ENCODE results near the gene CHD2. TPM values are rescaled to one million over a fixed set of nuclear protein-coding genes. Genes with fewer than 3 reads are reported as not detected.

The CHD2 gene
- total RNA-seq, 4 donors from 2014 or later, result 41.9 to 144 (median 81.8) TPM

DNA sequence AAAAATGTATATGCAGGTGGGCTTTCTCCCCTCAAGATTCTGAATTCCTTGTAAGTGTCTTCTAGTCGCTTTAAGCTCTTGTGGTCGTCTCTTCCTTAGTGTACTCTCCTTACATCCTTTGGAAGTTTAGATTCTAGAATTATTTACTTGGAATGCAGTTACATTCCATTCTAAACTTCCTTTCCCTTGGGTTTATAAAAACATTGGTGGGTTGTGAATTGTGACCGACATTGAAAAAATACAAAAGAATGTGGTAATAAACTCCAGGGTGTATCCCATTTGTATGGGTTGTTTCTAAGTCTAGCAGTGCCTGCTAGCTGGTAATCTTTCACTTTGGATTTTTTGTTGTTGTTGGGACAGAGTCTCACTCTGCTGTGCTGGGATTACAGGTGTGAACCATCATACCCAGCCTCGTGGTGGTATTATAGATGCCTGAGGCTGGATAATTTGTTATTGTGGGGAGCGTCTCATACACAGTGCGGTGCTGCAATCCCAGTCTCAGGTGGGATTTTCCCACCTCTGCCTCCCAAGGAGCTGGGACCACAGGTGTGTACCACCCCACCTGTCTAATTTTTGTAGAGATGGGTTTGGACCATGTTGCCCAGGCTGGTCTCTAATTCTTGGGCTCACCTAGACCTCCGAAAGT is 9.1 kb downstream of the CHD2 start:
- peaks cover 31 to 95% (median 53%) of the 10 kb centered on the region in 3 donors for H3K4me1 ChIP-seq
- TF ChIP-seq, protein P1, sequence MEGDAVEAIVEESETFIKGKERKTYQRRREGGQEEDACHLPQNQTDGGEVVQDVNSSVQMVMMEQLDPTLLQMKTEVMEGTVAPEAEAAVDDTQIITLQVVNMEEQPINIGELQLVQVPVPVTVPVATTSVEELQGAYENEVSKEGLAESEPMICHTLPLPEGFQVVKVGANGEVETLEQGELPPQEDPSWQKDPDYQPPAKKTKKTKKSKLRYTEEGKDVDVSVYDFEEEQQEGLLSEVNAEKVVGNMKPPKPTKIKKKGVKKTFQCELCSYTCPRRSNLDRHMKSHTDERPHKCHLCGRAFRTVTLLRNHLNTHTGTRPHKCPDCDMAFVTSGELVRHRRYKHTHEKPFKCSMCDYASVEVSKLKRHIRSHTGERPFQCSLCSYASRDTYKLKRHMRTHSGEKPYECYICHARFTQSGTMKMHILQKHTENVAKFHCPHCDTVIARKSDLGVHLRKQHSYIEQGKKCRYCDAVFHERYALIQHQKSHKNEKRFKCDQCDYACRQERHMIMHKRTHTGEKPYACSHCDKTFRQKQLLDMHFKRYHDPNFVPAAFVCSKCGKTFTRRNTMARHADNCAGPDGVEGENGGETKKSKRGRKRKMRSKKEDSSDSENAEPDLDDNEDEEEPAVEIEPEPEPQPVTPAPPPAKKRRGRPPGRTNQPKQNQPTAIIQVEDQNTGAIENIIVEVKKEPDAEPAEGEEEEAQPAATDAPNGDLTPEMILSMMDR (IDR thresholded peaks at IDR 0.05), result no peak
- TF ChIP-seq EP300 (IDR thresholded peaks at IDR 0.05) (no peak), POLR2A (IDR thresholded peaks at IDR 0.05) (no peak), POLR2AphosphoS5 (IDR thresholded peaks at IDR 0.05) (no peak)
- no peaks in the 10 kb centered on the region for H3K36me3 ChIP-seq
- no peak overlapping the region for H3K4me3 ChIP-seq
- no peaks in the 10 kb centered on the region for H3K27me3 ChIP-seq
- H3K27ac ChIP-seq, result peak overlapping the region; percentile 91 to 100 (median 92)
- no peaks in the 10 kb centered on the region for H3K9me3 ChIP-seq
- WGBS, 2 donors (ENCODE audit: low coverage in 1 of 2), result 40 to 44% methylated on average over 6 to 7 of the region's 7 CpGs
- no peak for ATAC-seq

DNA sequence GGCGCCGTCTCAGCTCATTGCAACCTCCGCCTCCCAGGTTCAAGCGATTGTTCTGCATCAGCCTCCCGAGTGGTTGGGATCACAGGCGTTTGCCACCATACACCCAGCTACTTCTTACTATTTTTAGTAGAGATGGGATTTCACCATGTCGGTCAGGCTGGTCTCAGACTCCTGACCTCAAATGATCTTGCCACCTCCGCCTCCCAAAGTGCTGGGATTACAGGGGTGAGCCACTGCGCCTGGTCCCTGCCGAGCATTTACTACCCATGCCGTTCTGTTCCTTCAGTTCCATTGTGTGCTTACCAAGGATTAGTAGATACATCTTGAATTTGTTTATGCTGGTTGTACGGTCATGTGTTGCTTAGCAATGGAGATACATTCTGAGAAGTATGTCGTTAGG is 10.3 kb downstream of the CHD2 start:
- Histone ChIP-seq H3K36me3 (no peaks in the 10 kb centered on the region), H3K4me3 (no peak overlapping the region), H3K27me3 (no peaks in the 10 kb centered on the region), H3K9me3 (no peaks in the 10 kb centered on the region), H3K4me1 (peaks cover 37 to 100% (median 64%) of the 10 kb centered on the region in 3 donors), H3K27ac (peak overlapping the region in 3 of 4 donors; percentile 81 to 94 (median 91))
- TF ChIP-seq POLR2A (IDR thresholded peaks at IDR 0.05), result no peak
- TF ChIP-seq EP300 (IDR thresholded peaks at IDR 0.05), result no peak
- 73 to 78% methylated on average over 5 to 11 of the region's 13 CpGs for WGBS, 2 donors (ENCODE audit: low coverage in 1 of 2)
- ATAC-seq, result no peak

DNA sequence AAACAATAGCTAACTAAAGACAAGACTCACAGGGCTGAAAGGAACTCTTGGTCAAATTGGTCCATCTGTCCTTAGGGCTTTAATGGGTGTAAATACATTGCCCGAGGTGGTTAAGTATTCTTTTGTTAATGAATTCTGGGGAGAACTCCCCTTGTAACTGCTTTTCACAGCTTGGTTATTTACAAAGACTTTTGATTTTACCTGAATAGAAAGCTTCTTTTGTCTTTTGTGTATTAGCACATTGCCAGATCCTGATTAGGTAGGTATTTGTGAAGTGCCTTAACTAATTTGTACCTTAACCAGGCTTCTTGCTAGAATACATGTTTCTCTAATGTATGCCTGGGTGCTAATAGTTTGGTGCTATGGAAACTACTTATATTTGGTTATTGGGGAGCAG is 14.0 kb downstream of the CHD2 start:
- WGBS, 2 donors (ENCODE audit: low coverage in 1 of 2), result 45 to 56% methylated on average over 1 of the region's 1 CpG
- peaks cover 17 to 97% (median 50%) of the 10 kb centered on the region in 3 donors for H3K4me1 ChIP-seq
- no peaks in the 10 kb centered on the region for H3K27me3 ChIP-seq
- H3K36me3 ChIP-seq, result no peaks in the 10 kb centered on the region
- TF ChIP-seq POLR2AphosphoS5 (IDR thresholded peaks at IDR 0.05) (no peak), EP300 (IDR thresholded peaks at IDR 0.05) (no peak), POLR2A (IDR thresholded peaks at IDR 0.05) (no peak)
- TF ChIP-seq, protein P1 (IDR thresholded peaks at IDR 0.05), result no peak
- no peak for ATAC-seq
- H3K27ac ChIP-seq, result peak overlapping the region in 3 of 4 donors; percentile 74 to 94 (median 91)
- no peak overlapping the region for H3K4me3 ChIP-seq
- no peaks in the 10 kb centered on the region for H3K9me3 ChIP-seq

DNA sequence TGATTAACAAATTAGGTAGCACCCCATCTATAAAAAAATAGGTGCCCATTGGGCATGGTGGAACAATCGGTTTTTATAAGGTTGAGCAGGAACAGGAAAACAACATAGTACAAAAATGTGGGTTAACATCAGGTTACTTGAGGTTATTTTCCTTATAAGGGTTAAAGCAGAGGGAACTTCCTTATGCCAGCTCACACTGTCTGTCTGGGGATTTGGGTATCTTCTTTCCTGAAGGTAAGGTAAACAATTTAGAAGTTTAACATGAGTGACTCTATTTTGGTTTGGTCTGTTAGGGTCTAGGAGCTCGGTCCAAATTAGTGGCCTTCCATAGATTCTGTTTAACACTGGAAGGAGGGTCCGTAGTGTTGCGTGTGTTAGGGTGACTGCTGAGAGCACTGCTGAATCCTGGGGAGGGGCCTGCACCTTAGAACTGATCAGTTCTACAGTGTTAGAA is 14.7 kb downstream of the CHD2 start:
- no peak for ATAC-seq
- Histone ChIP-seq H3K27me3 (no peaks in the 10 kb centered on the region), H3K4me3 (no peak overlapping the region), H3K36me3 (no peaks in the 10 kb centered on the region), H3K9me3 (no peaks in the 10 kb centered on the region), H3K27ac (peak overlapping the region; percentile 58 to 94 (median 82)), H3K4me1 (peaks cover 13 to 97% (median 52%) of the 10 kb centered on the region in 3 donors)
- WGBS, 2 donors (ENCODE audit: low coverage in 1 of 2), result 23 to 56% methylated on average over 2 to 4 of the region's 4 CpGs
- TF ChIP-seq EP300 (IDR thresholded peaks at IDR 0.05) (no peak), POLR2AphosphoS5 (IDR thresholded peaks at IDR 0.05) (no peak), POLR2A (IDR thresholded peaks at IDR 0.05) (no peak)
- TF ChIP-seq, protein P1 (IDR thresholded peaks at IDR 0.05), result no peak

DNA sequence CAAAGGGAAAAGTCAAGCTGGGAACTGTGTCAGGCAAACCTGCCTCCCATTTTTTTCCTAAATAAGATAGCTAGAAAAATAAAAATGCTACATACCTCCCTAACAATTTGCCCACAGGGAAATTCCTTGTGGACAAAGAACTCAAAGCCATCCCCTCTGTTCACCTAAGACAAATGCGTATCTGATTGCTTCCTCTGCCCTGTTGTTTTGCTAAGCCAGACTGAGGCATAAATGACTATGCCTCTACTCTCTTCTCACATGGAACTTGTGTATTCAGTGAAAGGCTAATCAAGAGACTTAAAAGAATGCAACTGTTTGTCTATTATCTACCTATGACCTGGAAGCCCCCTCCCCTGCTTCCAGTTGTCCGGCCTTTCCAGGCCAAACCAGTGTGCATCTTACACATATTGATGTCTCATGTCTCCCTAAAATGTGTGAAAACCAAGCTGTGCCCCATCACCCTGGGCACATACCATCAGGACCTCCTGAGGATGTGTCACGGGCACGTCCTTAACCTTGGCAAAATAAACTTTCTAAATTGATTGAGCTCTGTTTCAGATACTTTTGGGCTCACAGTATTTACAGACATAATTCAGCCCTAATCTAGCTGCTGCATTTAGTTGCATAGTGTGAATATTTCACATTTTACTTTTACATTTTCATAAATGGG is 15.8 kb downstream of the CHD2 start:
- whole genome bisulfite sequencing, 2 donors (ENCODE audit: low coverage in 1 of 2), result 60 to 89% methylated on average over 1 to 4 of the region's 4 CpGs
- peak overlapping the region; percentile 58 to 94 (median 82) for H3K27ac ChIP-seq
- H3K27me3 ChIP-seq, result no peaks in the 10 kb centered on the region
- no peak overlapping the region for H3K4me3 ChIP-seq
- TF ChIP-seq EP300 (IDR thresholded peaks at IDR 0.05) (no peak), POLR2AphosphoS5 (IDR thresholded peaks at IDR 0.05) (no peak)
- TF ChIP-seq, protein P1 (IDR thresholded peaks at IDR 0.05), result no peak
- no peaks in the 10 kb centered on the region for H3K36me3 ChIP-seq
- no peak for ATAC-seq
- H3K9me3 ChIP-seq, result no peaks in the 10 kb centered on the region
- peaks cover 18 to 97% (median 45%) of the 10 kb centered on the region in 3 donors for H3K4me1 ChIP-seq
